IMR-90 (cell line): ENCODE results near the gene NPTX2.

ENCODE experiments used
- MAZ ChIP-seq: IDR thresholded peaks from 2 replicates; pipeline ENCODE4 v1.6.1; 2012; ENCODE audit warnings: low read depth, mild to moderate bottlenecking, low read length, improper control_type of control experiment, moderate library complexity, borderline replicate concordance
- RAD21 ChIP-seq: IDR thresholded peaks from 2 replicates; pipeline ENCODE4 v1.6.1; 2012; ENCODE audit warnings: low read length, improper control_type of control experiment
- SMC3 ChIP-seq: fragments of 150-350 bp; IDR thresholded peaks from 2 replicates; pipeline ENCODE4 v1.6.1; 2016; ENCODE audit warnings: low read depth, mild to moderate bottlenecking, antibody characterized with exemption, low read length, moderate library complexity
- TF ChIP-seq, protein P1 (sequence below): conservative IDR thresholded peaks from 2 replicates; pipeline ENCODE4 v1.5.1; 2012; ENCODE audit warnings: mild to moderate bottlenecking, low read depth, low read length, improper control_type of control experiment
- TF ChIP-seq, protein P2 (sequence below): fragments of 150-350 bp; IDR thresholded peaks from 2 replicates; pipeline ENCODE4 v1.6.1; 2017; ENCODE audit warnings: mild to moderate bottlenecking, antibody characterized with exemption, low read length, low read depth

DNA sequence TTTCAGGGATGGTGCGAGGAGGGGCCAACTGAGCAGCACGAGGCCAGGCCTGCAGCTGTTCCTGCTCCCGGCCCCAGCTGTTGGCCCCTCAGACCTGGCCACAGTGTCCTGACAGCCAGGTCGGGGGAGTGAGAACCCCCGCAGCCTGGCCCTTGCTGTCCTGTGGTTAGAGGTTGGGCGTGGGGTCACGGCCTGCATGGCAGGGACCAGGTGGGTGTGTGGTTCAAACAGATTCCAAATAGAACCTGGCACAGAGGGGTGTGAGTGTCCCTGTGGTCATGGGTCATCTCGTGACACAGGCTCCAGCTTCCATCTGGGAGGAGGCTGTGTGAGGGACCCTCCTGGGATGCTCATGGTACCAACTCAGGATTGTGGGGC, 10.3 kb downstream of the NPTX2 start:
- TF ChIP-seq, protein P1, sequence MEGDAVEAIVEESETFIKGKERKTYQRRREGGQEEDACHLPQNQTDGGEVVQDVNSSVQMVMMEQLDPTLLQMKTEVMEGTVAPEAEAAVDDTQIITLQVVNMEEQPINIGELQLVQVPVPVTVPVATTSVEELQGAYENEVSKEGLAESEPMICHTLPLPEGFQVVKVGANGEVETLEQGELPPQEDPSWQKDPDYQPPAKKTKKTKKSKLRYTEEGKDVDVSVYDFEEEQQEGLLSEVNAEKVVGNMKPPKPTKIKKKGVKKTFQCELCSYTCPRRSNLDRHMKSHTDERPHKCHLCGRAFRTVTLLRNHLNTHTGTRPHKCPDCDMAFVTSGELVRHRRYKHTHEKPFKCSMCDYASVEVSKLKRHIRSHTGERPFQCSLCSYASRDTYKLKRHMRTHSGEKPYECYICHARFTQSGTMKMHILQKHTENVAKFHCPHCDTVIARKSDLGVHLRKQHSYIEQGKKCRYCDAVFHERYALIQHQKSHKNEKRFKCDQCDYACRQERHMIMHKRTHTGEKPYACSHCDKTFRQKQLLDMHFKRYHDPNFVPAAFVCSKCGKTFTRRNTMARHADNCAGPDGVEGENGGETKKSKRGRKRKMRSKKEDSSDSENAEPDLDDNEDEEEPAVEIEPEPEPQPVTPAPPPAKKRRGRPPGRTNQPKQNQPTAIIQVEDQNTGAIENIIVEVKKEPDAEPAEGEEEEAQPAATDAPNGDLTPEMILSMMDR: no peak
- TF ChIP-seq RAD21: no peak
- no peak for TF ChIP-seq SMC3
- no peak for TF ChIP-seq MAZ
- TF ChIP-seq, protein P2, sequence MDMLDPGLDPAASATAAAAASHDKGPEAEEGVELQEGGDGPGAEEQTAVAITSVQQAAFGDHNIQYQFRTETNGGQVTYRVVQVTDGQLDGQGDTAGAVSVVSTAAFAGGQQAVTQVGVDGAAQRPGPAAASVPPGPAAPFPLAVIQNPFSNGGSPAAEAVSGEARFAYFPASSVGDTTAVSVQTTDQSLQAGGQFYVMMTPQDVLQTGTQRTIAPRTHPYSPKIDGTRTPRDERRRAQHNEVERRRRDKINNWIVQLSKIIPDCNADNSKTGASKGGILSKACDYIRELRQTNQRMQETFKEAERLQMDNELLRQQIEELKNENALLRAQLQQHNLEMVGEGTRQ: no peak
